HCT116 (cell line): ENCODE measurements around the gene SLC35F1. TPM values are rescaled to one million over a fixed set of nuclear protein-coding genes. Genes with fewer than 3 reads are reported as not detected.

Experiments used
- ATAC-seq: fragments of 200-7000 bp; cut with Tn5 transposase; 2 replicates; pipeline ENCODE4 v1.9.1; 2020; ENCODE audit warnings: mild to moderate bottlenecking, moderate library complexity
- BruUV-seq: library from RNA; stranded (reverse); fragments of 400-500 nt; replicated peaks from 2 replicates; lab custom pipeline; 2021; lab: Mats Ljungman, UMichigan
- CTCF ChIA-PET: fragments of 300-600 bp; sonication (Branson Sonifier 250); formaldehyde crosslinking; loops from one replicate; lab custom pipeline; 2021; ENCODE audit warnings: antibody characterized with exemption; lab: Charles Lee
- POLR2A ChIA-PET: fragments of 300-600, 350-600 bp; sonication (Branson Sonifier 250); formaldehyde crosslinking; loops from one replicate; lab custom pipeline; 2021; ENCODE audit warnings: antibody characterized with exemption; lab: Charles Lee
- RAD21 ChIA-PET, 2 experiments: fragments of 300-600 bp; sonication (Branson Sonifier 250); formaldehyde crosslinking; loops; one replicate each; lab custom pipeline; 2023; ENCODE audit warnings: low total read pairs in 2 of 2; ENCODE audit not compliant: uncharacterized antibody in 2 of 2, unreplicated experiment in 2 of 2, low non-redundant PET in 1 of 2; lab: Charles Lee
- DNase-seq: peaks from one replicate; pipeline ENCODE4 v3.0.0-alpha.2; 2010; ENCODE audit warnings: low read depth, low spot score
- H2AFZ ChIP-seq: fragments of 200-600 bp; shearing (Covaris generic), sonication (generic); 2 replicates; pipeline ENCODE4 v1.6.1; 2017; ENCODE audit warnings: low read depth, mixed run types, mixed read lengths, antibody characterized with exemption, low read length; ENCODE audit not compliant: poor library complexity, severe bottlenecking
- H3K27ac ChIP-seq: 2 replicates; pipeline ENCODE4 v1.5.1; 2012; ENCODE audit warnings: low read depth, low read length
- H3K27me3 ChIP-seq: fragments of 200-600 bp; sonication (generic); 2 replicates; pipeline ENCODE4 v1.6.1; 2016; ENCODE audit warnings: mixed run types, low read length, mixed read lengths; ENCODE audit not compliant: insufficient read depth
- H3K36me3 ChIP-seq, 2 experiments: fragments of 200-500 bp in 1 of 2; fragments of 200-600 bp in 1 of 2; sonication (Bioruptor generic) in 1 of 2; sonication (generic) in 1 of 2; 2 replicates each; pipeline versions ENCODE4 v1.5.1 to v1.6.1; 2014 to 2016; ENCODE audit warnings: low read length in 2 of 2, inconsistent platforms in 1 of 2, mixed read lengths in 1 of 2, mixed run types in 1 of 2; ENCODE audit not compliant: insufficient read depth in 2 of 2, control insufficient read depth in 1 of 2
- H3K4me1 ChIP-seq, 2 experiments: fragments of 200-600 bp in 1 of 2; sonication (generic) in 1 of 2; 2 replicates each; pipeline versions ENCODE4 v1.5.1 to v1.6.1; 2012 to 2017; ENCODE audit warnings: low read length in 2 of 2, inconsistent platforms in 1 of 2, mild to moderate bottlenecking in 1 of 2, mixed read lengths in 1 of 2, mixed run types in 1 of 2, moderate library complexity in 1 of 2; ENCODE audit not compliant: insufficient read depth in 2 of 2, control insufficient read depth in 1 of 2
- H3K4me2 ChIP-seq: fragments of 200-600 bp; sonication (generic); 2 replicates; pipeline ENCODE4 v1.6.1; 2017; ENCODE audit warnings: mixed run types, low read length, mixed read lengths
- H3K4me3 ChIP-seq, 2 experiments: fragments of 200-600 bp in 1 of 2; sonication (generic) in 1 of 2; replicated peaks in 1 of 2; 2 replicates each; pipeline ENCODE4 v1.5.1; 2011 to 2016; ENCODE audit warnings: low read length in 2 of 2, control low read depth in 1 of 2, low read depth in 1 of 2, mild to moderate bottlenecking in 1 of 2, mixed read lengths in 1 of 2, mixed run types in 1 of 2
- H3K79me2 ChIP-seq: fragments of 200-600 bp; sonication (generic); 2 replicates; pipeline ENCODE4 v1.6.1; 2017; ENCODE audit warnings: mild to moderate bottlenecking, mixed run types, low read length, moderate library complexity, mixed read lengths; ENCODE audit not compliant: insufficient read depth
- H3K9ac ChIP-seq: fragments of 200-600 bp; sonication (generic); 2 replicates; pipeline ENCODE4 v1.6.1; 2016; ENCODE audit warnings: low read length, mixed read lengths
- H3K9me2 ChIP-seq: fragments of 200-600 bp; sonication (generic), shearing (Covaris generic); 2 replicates; pipeline ENCODE4 v1.6.1; 2017; ENCODE audit warnings: mixed run types, mild to moderate bottlenecking, moderate library complexity; ENCODE audit not compliant: insufficient read depth
- H3K9me3 ChIP-seq, 2 experiments: fragments of 200-500 bp in 1 of 2; fragments of 200-600 bp in 1 of 2; sonication (Bioruptor generic) in 1 of 2; sonication (generic) in 1 of 2; 2 replicates each; pipeline ENCODE4 v1.6.1; 2014 to 2017; ENCODE audit warnings: low read length in 2 of 2, mixed read lengths in 2 of 2, inconsistent platforms in 1 of 2, low read depth in 1 of 2, mild to moderate bottlenecking in 1 of 2, mixed run types in 1 of 2, moderate library complexity in 1 of 2; ENCODE audit not compliant: control insufficient read depth in 1 of 2, insufficient read depth in 1 of 2
- H4K20me1 ChIP-seq: fragments of 200-600 bp; sonication (generic), shearing (Covaris generic); 2 replicates; pipeline ENCODE4 v1.6.1; 2017; ENCODE audit warnings: mixed run types, mild to moderate bottlenecking, moderate library complexity; ENCODE audit not compliant: insufficient read depth
- CBX3 ChIP-seq: IDR thresholded peaks from 2 replicates; pipeline ENCODE4 v1.6.1; 2012; ENCODE audit warnings: low read depth
- EGR1 ChIP-seq: IDR thresholded peaks from 2 replicates; pipeline ENCODE4 v1.6.1; 2012; ENCODE audit warnings: low read depth
- ELF1 ChIP-seq: IDR thresholded peaks from 2 replicates; pipeline ENCODE4 v1.6.1; 2012; ENCODE audit warnings: low read depth, borderline replicate concordance
- JUND ChIP-seq: IDR thresholded peaks from 2 replicates; pipeline ENCODE4 v1.6.1; 2012
- POLR2A ChIP-seq: IDR thresholded peaks from 2 replicates; pipeline ENCODE4 v1.7.0; 2011; ENCODE audit warnings: borderline replicate concordance; ENCODE audit not compliant: insufficient read depth, insufficient read length; ENCODE audit errors: extremely low read depth
- POLR2AphosphoS5 ChIP-seq: IDR thresholded peaks from 2 replicates; pipeline ENCODE4 v1.6.1; 2011; ENCODE audit warnings: mild to moderate bottlenecking, low read depth, low read length, moderate library complexity
- RAD21 ChIP-seq: IDR thresholded peaks from 2 replicates; pipeline ENCODE4 v1.6.1; 2012; ENCODE audit warnings: low read depth, mild to moderate bottlenecking
- ZNF274 ChIP-seq: fragments of 200-500 bp; sonication (Bioruptor generic); IDR thresholded peaks from 2 replicates; pipeline ENCODE4 v1.6.1; 2014; ENCODE audit warnings: mild to moderate bottlenecking, low read depth, low read length, inconsistent platforms
- intact Hi-C: fragments of 100-400 bp; cut with micrococcal nuclease; formaldehyde crosslinking; loops from 2 replicates; pipeline ENCODE4 v1.10.0; 2022
- total RNA-seq: library from RNA; stranded (reverse); gene quantifications from one replicate; pipeline ENCODE4 v1.2.1, GENCODE V29; 2021; ENCODE audit not compliant: unreplicated experiment
- TF ChIP-seq, protein P1 (sequence below): IDR thresholded peaks from 2 replicates; pipeline ENCODE4 v1.6.1; 2011; ENCODE audit warnings: mild to moderate bottlenecking, low read length, moderate library complexity; ENCODE audit not compliant: insufficient replicate concordance; ENCODE audit errors: extremely low read depth
- TF ChIP-seq, protein P2 (sequence below): IDR thresholded peaks from 2 replicates; pipeline ENCODE4 v1.6.1; 2012; ENCODE audit warnings: low read depth

SLC35F1 gene
- total RNA-seq, 1 experiment from 2014 or later: 0.07 TPM

DNA sequence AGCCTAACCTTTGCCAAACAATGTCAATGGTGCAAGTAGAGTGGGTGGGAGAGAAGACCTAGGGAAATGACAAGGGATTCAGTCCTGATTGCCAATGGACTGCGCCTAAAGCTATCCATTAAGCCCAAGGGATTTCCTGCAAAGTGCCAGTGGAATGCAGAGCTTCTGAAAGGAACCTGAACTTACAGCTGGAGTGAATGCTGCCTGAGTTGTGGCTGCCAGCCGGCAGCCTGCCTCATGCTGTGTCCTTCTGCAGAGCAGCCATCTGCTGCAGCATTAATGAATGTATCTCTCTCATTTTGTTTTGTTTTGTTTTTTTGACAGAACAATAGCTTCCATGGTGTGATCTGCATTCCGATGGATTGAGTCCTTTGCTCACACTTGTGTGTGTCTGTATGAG lies 44.7 kb downstream of the SLC35F1 start:
- BruUV-seq: no TSS peak
- intact Hi-C loops: no loop called here

DNA sequence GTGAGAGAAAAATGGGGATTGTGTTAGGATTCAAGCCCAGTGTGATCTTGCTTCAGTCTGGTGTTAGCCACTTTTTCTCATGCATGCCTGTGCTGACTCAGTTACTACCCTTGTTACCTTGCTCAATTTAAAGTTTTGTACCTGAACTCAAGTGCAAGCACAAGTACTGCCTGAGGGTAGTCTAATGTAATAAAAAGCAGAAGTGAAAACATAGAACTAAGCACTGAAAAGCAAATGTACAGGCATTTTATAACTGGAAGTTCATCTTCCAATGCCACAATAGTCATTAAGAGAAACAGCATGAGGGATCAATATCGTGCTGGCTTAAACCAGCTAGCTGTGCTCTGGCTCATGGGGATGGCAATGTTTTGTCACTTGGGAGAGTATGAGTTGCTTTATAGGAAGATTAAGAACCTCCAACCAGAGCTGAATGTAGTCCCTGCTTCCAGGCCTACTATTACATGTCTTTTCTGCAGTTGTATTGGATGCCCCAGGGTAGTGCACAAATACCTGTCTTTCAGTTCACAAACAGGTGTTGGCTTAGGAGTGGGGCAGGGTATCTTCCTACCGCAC lies 48.7 kb downstream of the SLC35F1 start:
- no peaks in the 10 kb centered on the region for H3K9me2 ChIP-seq
- H3K79me2 ChIP-seq: no peaks in the 10 kb centered on the region
- H3K4me1 ChIP-seq: no peaks in the 10 kb centered on the region
- ChIA-PET RAD21 (no interaction called here), CTCF (no interaction called here), POLR2A (no interaction called here)
- no peaks in the 10 kb centered on the region for H4K20me1 ChIP-seq
- ATAC-seq (no peak), DNase-seq (no peak)
- no peaks in the 10 kb centered on the region for H3K9me3 ChIP-seq
- no peak overlapping the region for H3K4me3 ChIP-seq
- no peak overlapping the region for H3K27ac ChIP-seq
- no peak overlapping the region for H2AFZ ChIP-seq
- no peaks in the 10 kb centered on the region; the same call in 1 of the 2 replicates for H3K27me3 ChIP-seq
- no peaks in the 10 kb centered on the region for H3K36me3 ChIP-seq
- H3K9ac ChIP-seq: no peak overlapping the region
- BruUV-seq: no TSS peak
- H3K4me2 ChIP-seq: no peak overlapping the region
- intact Hi-C loops: no loop called here
- TF ChIP-seq ZNF274 (no peak), JUND (no peak), ELF1 (no peak), CBX3 (no peak), POLR2A (no peak), POLR2AphosphoS5 (no peak), EGR1 (no peak)
- TF ChIP-seq, protein P1, sequence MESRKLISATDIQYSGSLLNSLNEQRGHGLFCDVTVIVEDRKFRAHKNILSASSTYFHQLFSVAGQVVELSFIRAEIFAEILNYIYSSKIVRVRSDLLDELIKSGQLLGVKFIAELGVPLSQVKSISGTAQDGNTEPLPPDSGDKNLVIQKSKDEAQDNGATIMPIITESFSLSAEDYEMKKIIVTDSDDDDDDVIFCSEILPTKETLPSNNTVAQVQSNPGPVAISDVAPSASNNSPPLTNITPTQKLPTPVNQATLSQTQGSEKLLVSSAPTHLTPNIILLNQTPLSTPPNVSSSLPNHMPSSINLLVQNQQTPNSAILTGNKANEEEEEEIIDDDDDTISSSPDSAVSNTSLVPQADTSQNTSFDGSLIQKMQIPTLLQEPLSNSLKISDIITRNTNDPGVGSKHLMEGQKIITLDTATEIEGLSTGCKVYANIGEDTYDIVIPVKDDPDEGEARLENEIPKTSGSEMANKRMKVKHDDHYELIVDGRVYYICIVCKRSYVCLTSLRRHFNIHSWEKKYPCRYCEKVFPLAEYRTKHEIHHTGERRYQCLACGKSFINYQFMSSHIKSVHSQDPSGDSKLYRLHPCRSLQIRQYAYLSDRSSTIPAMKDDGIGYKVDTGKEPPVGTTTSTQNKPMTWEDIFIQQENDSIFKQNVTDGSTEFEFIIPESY: no peak
- TF ChIP-seq, protein P2, sequence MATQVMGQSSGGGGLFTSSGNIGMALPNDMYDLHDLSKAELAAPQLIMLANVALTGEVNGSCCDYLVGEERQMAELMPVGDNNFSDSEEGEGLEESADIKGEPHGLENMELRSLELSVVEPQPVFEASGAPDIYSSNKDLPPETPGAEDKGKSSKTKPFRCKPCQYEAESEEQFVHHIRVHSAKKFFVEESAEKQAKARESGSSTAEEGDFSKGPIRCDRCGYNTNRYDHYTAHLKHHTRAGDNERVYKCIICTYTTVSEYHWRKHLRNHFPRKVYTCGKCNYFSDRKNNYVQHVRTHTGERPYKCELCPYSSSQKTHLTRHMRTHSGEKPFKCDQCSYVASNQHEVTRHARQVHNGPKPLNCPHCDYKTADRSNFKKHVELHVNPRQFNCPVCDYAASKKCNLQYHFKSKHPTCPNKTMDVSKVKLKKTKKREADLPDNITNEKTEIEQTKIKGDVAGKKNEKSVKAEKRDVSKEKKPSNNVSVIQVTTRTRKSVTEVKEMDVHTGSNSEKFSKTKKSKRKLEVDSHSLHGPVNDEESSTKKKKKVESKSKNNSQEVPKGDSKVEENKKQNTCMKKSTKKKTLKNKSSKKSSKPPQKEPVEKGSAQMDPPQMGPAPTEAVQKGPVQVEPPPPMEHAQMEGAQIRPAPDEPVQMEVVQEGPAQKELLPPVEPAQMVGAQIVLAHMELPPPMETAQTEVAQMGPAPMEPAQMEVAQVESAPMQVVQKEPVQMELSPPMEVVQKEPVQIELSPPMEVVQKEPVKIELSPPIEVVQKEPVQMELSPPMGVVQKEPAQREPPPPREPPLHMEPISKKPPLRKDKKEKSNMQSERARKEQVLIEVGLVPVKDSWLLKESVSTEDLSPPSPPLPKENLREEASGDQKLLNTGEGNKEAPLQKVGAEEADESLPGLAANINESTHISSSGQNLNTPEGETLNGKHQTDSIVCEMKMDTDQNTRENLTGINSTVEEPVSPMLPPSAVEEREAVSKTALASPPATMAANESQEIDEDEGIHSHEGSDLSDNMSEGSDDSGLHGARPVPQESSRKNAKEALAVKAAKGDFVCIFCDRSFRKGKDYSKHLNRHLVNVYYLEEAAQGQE: no peak

More for the DNA sequence above, 44.7 kb downstream of the SLC35F1 start:
- Histone ChIP-seq H3K27me3 (peaks cover 4% of the 10 kb centered on the region; the same call in 1 of the 2 replicates), H3K36me3 (no peaks in the 10 kb centered on the region), H4K20me1 (no peaks in the 10 kb centered on the region), H3K4me1 (no peaks in the 10 kb centered on the region), H2AFZ (no peak overlapping the region), H3K9me3 (no peaks in the 10 kb centered on the region), H3K9me2 (no peaks in the 10 kb centered on the region), H3K27ac (no peak overlapping the region), H3K9ac (no peak overlapping the region), H3K79me2 (no peaks in the 10 kb centered on the region), H3K4me2 (no peak overlapping the region), H3K4me3 (no peak overlapping the region)
- CTCF ChIA-PET: no interaction called here
- DNase-seq (no peak), ATAC-seq (no peak)
- POLR2A ChIA-PET: no interaction called here
- TF ChIP-seq, protein P1: no peak
- TF ChIP-seq RAD21: no peak
- RAD21 ChIA-PET: no interaction called here
